ENCODE results near the gene NDUFB4.

Gene NDUFB4

DNA sequence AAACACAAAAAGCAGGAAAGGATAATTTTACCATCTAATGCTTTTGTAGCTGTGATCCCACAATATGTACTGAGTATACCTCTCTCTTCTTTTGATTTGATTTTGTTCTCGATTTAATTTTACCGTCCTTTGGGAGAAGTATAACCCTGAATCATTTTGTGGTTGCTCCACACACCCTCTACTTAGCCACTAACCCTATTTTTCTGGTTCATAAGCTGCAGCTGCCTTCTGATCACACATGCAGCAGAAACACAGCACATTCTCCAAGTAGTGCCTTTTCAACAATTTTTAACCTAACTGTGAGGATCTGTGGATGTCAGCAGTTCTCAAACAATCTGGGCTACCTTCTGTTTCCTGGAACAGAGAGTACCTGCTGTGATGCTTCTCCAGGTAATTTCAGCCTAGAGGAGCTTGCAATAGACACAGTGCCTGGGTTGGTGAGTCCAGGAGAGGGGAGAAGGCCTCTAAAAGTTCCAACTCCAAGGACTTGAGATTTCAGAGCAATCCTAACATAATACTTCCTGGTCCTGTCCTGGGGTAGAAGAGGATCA, 45.6 kb downstream of the NDUFB4 start:
- no peak for DNase-seq

DNA sequence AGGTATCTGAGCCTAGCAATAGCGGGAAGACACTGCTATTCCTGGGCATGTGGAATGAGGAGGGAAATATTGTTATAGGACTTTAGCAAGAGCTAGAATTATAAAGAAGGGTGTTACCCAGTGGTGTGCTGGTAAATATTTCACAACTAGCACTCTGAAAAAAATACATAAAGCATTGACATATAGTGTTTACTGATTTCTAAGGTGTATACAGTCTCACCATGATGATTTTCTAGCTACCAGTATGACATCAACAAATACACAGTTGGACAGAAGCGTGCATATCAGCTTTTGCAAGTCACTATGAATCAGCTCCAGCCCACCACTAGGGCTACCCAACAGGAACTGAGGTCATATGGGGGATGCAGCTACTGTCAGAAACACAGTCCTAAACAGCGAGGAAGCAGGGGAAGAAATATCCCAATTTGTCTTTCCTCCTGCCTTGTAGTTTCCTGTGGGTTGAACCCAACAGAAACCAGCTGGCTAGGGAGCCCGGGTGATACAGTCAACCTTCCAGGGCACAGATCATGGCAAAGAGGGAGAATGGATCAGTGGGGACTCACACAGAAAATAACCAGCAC, 46.3 kb downstream of the NDUFB4 start:
- DNase-seq = no peak

DNA sequence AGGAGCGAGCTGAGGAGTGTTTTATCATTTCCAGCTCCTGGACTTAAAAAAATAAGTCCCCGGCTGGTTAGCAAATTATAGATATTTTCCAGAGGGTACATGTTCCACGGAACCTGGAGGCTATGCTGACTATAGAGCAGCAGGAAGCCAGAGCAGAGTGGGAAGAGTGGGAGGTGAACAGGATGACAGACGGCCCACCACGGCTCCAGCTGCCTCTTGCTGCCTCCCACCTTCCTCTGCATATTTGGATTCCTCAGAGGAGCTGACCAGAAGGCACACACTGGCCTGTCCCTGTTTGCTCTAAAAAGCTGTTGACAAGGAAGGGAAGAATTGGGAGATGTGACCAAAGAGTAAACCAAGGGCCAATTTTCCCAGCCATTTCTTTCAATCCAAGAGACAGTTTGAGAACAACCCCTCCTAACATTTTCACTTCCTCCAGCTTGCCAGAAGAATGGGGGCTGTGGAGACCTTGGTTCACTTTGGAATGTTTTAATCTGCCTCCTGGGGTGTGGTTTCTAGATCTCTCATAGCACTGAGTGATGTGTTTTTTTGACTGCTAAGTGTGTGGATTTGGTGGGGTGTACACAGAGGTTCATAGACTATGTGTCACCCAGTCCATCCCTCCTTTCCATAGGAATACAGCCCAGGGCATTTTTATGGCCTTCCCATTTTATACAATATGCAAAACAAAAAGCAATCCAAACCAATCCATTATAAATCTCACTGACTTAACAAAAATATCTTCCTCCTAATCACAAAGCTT, 49.1 kb downstream of the NDUFB4 start:
- DNase-seq = no peak

DNA sequence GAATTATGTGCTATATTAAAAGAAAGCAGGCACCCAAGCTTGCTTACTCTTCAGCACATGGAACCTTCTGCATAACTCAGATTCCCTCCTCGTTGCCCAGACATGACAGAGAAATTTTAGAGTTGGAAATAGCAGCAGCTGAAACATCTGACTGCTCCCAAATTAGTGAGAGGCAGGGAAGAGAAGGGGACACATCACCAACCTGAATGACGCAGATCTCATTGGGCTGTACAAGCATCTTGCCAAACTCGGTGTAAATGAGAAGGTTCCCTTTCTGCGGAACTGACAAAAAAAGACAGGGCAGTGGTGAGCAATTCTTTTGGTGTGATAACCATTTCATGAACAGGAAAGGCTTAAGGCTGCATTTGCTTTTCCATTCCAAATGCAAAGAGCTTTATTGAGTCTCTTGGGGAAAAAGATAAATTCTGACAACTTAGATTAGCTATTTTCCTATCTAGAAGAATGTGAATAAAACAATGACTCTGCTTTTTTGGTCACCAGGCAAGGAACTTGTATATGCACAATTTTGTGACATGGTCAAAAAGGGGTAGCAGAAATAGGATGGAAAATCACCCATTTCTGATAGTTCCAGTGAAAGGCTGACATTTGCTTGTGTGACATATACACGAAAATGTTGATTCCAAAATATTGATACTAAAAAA, 50.8 kb downstream of the NDUFB4 start:
- no peak for DNase-seq

DNA sequence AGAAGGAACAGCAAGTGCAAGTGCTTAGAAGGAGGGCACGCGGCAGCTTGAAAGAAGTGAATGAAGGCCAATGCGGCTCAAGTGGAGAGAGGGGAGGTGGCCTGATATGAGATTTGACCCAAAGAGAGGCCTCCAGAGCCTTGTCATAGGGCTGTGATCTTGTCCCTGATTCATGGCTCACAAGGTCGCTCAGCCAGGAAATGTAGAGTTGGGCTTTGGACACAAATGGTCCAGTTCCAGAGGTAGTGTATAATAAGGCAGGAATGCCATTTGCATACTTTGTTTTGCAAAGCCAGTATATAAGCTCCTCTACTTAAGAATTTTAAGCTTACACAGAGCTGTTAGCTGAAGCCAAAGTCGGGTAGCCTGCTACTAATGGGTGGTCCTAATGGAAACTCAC, 52.2 kb downstream of the NDUFB4 start:
- DNase-seq = no peak

DNA sequence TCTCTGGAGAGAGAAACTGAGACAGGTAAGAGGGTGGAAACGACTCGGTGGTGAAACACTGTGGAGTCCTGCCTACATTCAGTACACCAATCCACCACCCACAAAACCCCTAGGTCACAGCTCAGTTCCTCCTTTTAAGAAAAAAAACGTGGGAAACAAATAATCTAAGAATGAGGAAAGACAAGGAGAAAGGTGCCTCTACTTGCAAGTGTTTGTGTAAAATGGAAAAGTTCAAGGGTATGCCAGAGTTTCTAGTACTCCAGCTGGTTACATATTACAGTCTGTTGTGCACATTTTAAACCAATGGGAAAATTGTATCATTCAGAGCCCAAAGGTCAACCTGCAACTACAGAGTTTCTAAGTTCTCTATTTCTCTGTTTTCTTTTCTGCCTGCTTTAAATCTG, 53.7 kb downstream of the NDUFB4 start:
- no peak for DNase-seq

DNA sequence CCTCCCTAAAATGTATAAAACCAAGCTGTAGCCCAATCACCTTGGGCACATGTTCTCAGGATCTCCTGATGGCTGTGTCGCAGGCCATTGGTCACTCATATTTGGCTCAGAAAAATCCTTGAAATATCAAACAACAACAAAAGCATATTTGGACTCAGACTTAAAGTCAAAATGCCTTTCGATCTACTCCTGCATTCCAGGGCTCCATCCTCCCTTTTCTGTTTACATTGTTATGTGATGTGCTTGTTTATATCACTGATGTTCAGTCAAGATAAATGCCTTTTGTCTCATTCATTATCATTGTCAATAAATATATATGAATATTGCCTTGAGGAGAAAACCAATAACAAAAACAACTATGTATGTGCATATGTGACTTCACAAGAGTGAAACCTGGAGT, 54.2 kb downstream of the NDUFB4 start:
- DNase-seq = no peak
